Mucosa of descending colon (tissue), 3 donors: ENCODE measurements around the gene IFT122. TPM values are rescaled to one million over a fixed set of nuclear protein-coding genes. Genes with fewer than 3 reads are reported as not detected.

Source experiments
- ATAC-seq: fragments of 200-7000 bp; cut with Tn5 transposase; one replicate; pipeline ENCODE4 v1.9.1; 2020; ENCODE audit warnings: mild to moderate bottlenecking, moderate library complexity
- DNase-seq, 3 donors: peaks; one replicate each; pipeline ENCODE4 v3.0.0-alpha.2; 2020
- H3K36me3 ChIP-seq: fragments of 200-600 bp; one replicate; pipeline ENCODE4 v1.8.0; 2021; ENCODE audit warnings: low read depth, mild to moderate bottlenecking
- H3K4me1 ChIP-seq: fragments of 200-600 bp; one replicate; pipeline ENCODE4 v1.8.0; 2021; ENCODE audit warnings: low read depth, mild to moderate bottlenecking
- H3K4me3 ChIP-seq: fragments of 200-600 bp; one replicate; pipeline ENCODE4 v1.8.0; 2021; ENCODE audit warnings: mild to moderate bottlenecking
- H3K9me3 ChIP-seq: fragments of 200-600 bp; one replicate; pipeline ENCODE4 v1.8.0; 2021; ENCODE audit warnings: mild to moderate bottlenecking
- CTCF ChIP-seq: fragments of 200-600 bp; IDR thresholded peaks from one replicate; pipeline ENCODE4 v1.8.0; 2022; ENCODE audit warnings: antibody characterized with exemption, mild to moderate bottlenecking
- intact Hi-C, 2 donors: fragments of 100-400 bp; cut with DNase I in 1 of 2; cut with micrococcal nuclease in 1 of 2; formaldehyde crosslinking; loops; one replicate each; pipeline versions ENCODE4 v1.11.0 to v1.11.1; 2022; cut with DNase I, micrococcal nuclease
- total RNA-seq, 3 donors: library from RNA; stranded (reverse); fragmentation: NEBNext Ultra II Directional in 2 of 3; extraction: Animal tissue kit (Norgen Biotek cat#: 25700) in 2 of 3; gene quantifications; one replicate each; pipeline versions ENCODE4 v1.2.1 to v1.2.4, GENCODE V29; 2021 to 2023
- donor health status: DM: no; HTN: no; CAD: no; lungs with moderate emphysema.
- donor health status: DM: no; HTN: no; CAD: no.
- donor health status: DM: no; HTN: yes; CAD: no.

IFT122 gene
- total RNA-seq, 3 donors from 2014 or later = 24.6 to 35.0 (median 29.6) TPM

- TF ChIP-seq CTCF = no peak
- Histone ChIP-seq H3K9me3 (no peaks in the 10 kb centered on the region), H3K36me3 (no peaks in the 10 kb centered on the region), H3K4me3 (no peak overlapping the region), H3K4me1 (peaks cover 7% of the 10 kb centered on the region)
- intact Hi-C loops = no loop called here
- DNase-seq (peak in 1 of 3 donors; percentile 59), ATAC-seq (peak; percentile 94)
Observed at GRCh38 chr3:129469026-129469425, 29.0 kb downstream of the IFT122 start.

- TF ChIP-seq CTCF = no peak
- Histone ChIP-seq H3K36me3 (no peaks in the 10 kb centered on the region), H3K4me3 (no peak overlapping the region), H3K4me1 (peaks cover 7% of the 10 kb centered on the region), H3K9me3 (no peaks in the 10 kb centered on the region)
- ATAC-seq = no peak
- no peak for DNase-seq
- intact Hi-C loops = no loop called here
Observed at GRCh38 chr3:129470861-129471260, 30.8 kb downstream of the IFT122 start.

- intact Hi-C loops = no loop called here
- no peak for ATAC-seq
- DNase-seq = no peak
- H3K36me3 ChIP-seq = no peaks in the 10 kb centered on the region
- H3K9me3 ChIP-seq = no peaks in the 10 kb centered on the region
- TF ChIP-seq CTCF = no peak
- H3K4me3 ChIP-seq = no peak overlapping the region
- H3K4me1 ChIP-seq = peaks cover 7% of the 10 kb centered on the region
Observed at GRCh38 chr3:129473067-129473768, 33.2 kb downstream of the IFT122 start.

- Histone ChIP-seq H3K9me3 (no peaks in the 10 kb centered on the region), H3K4me1 (peaks cover 3% of the 10 kb centered on the region), H3K4me3 (no peak overlapping the region), H3K36me3 (no peaks in the 10 kb centered on the region)
- no peak for TF ChIP-seq CTCF
- intact Hi-C loops = no loop called here
- DNase-seq (no peak), ATAC-seq (no peak)
Observed at GRCh38 chr3:129473769-129474152, 33.7 kb downstream of the IFT122 start.

- DNase-seq (no peak), ATAC-seq (no peak)
- Histone ChIP-seq H3K4me3 (no peak overlapping the region), H3K36me3 (no peaks in the 10 kb centered on the region), H3K9me3 (no peaks in the 10 kb centered on the region), H3K4me1 (no peaks in the 10 kb centered on the region)
- intact Hi-C loops = no loop called here
- TF ChIP-seq CTCF = no peak
Observed at GRCh38 chr3:129474984-129475804, 35.2 kb downstream of the IFT122 start.
